ENCODE results near the gene APH1B. TPM values are rescaled to one million over a fixed set of nuclear protein-coding genes. Genes with fewer than 3 reads are reported as not detected.

APH1B gene
- total and polyA plus RNA-seq, 2 of the 4 experiments (the other 2 are of a cell fraction) = 7.0 to 7.7 TPM

- Histone ChIP-seq H4K91ac (ENCODE audit: insufficient read depth, low read depth, low read length) (no peak overlapping the region), H3K27me3 (ENCODE audit: control insufficient read depth, insufficient read depth, low read length) (no peaks in the 10 kb centered on the region), H3K9me3 (ENCODE audit: control insufficient read depth, insufficient read depth, low read length) (no peaks in the 10 kb centered on the region), H3K56ac (ENCODE audit: extremely low read depth, insufficient read depth, low read length) (no peak overlapping the region), H2AK5ac (ENCODE audit: low read depth, low read length) (no peak overlapping the region), H3K4me3 (ENCODE audit: insufficient read depth, low read depth, low read length) (no peak overlapping the region), H2AK9ac (replicated peaks; ENCODE audit: low read depth, low read length, poor library complexity) (no peak overlapping the region), H3K4me2 (ENCODE audit: low read depth, low read length) (no peak overlapping the region), H2AFZ (replicated peaks; ENCODE audit: low read length, poor library complexity) (no peak overlapping the region), H2BK5ac (ENCODE audit: low read depth, low read length, poor library complexity, severe bottlenecking) (no peak overlapping the region), H4K8ac (ENCODE audit: low read depth in 2 of 2, low read length in 2 of 2) (no peak overlapping the region), H3K18ac (ENCODE audit: low read depth, low read length) (no peak overlapping the region), H2BK20ac (ENCODE audit: low read depth, low read length) (no peak overlapping the region), H2BK120ac (ENCODE audit: low read depth, low read length) (no peak overlapping the region), H2BK15ac (ENCODE audit: low read depth, low read length) (no peak overlapping the region), H3K9ac (ENCODE audit: low read depth, low read length) (no peak overlapping the region), H4K20me1 (ENCODE audit: insufficient read depth, low read length) (no peaks in the 10 kb centered on the region), H3K4ac (ENCODE audit: low read depth, low read length) (no peak overlapping the region), H3K27ac (ENCODE audit: insufficient read depth, low read length) (no peak overlapping the region), H3K79me1 (ENCODE audit: low read depth in 1 of 2, low read length in 2 of 2) (peaks cover 0 to 12% of the 10 kb centered on the region in 2 experiments; a peak in 2 of 4 replicates), H4K5ac (ENCODE audit: low read depth, low read length) (no peak overlapping the region), H3K14ac (replicated peaks; ENCODE audit: low read depth, low read length) (no peak overlapping the region), H3K9me1 (ENCODE audit: insufficient read depth, low read length) (peaks cover 6% of the 10 kb centered on the region; the same call in 1 of the 2 replicates), H3K4me1 (ENCODE audit: control insufficient read depth, insufficient read depth, low read length) (peaks cover 2% of the 10 kb centered on the region; the same call in 1 of the 2 replicates), H3K23ac (ENCODE audit: low read depth, low read length) (no peak overlapping the region), H3K36me3 (ENCODE audit: control insufficient read depth, insufficient read depth, low read length) (peaks cover 25% of the 10 kb centered on the region)
- ChIA-PET CTCF (interaction anchor here (1.3 kb wide), 1 partner anchor 103 kb away, joined by 3 read pairs; no protein-coding TSS in a partner anchor), POLR2A (ENCODE audit: unreplicated experiment) (no interaction called here)
- ATAC-seq (ENCODE audit: low read depth) (no peak), DNase-seq (no peak)
- intact Hi-C loops (cut with micrococcal nuclease) (loop anchor here (10.0 kb wide), 1 partner anchor 775 kb away; no protein-coding TSS in a partner anchor), in situ Hi-C loops (cut with MboI; ENCODE audit: low sequenced_read_pairs) (loop anchor here (25.0 kb wide), 1 partner anchor 762 kb away; no protein-coding TSS in a partner anchor), dilution Hi-C loops (cut with HindIII; ENCODE audit: low sequenced_read_pairs, unreplicated experiment) (no loop called here)
- TF ChIP-seq RCOR1 (IDR thresholded peaks at IDR 0.05; ENCODE audit: insufficient replicate concordance, low read length) = no peak
- no peak for TF ChIP-seq CTCF (conservative IDR thresholded peaks at IDR 0.05; ENCODE audit: low read depth, low read length)
- no peak for TF ChIP-seq CEBPB (IDR thresholded peaks at IDR 0.05; ENCODE audit: low read depth, low read length)
- no peak for TF ChIP-seq USF2 (IDR thresholded peaks at IDR 0.05; ENCODE audit: low read depth, low read length)
- TF ChIP-seq MAFK (IDR thresholded peaks at IDR 0.05; ENCODE audit: low read depth, low read length) = no peak
- no peak for TF ChIP-seq MXI1 (IDR thresholded peaks at IDR 0.05; ENCODE audit: borderline replicate concordance, low read depth, low read length)
- no peak for TF ChIP-seq POLR2A (IDR thresholded peaks at IDR 0.05; ENCODE audit: low read depth, low read length)
- TF ChIP-seq RFX5 (IDR thresholded peaks at IDR 0.05; ENCODE audit: low read depth, low read length) = no peak
- TF ChIP-seq RAD21 (IDR thresholded peaks at IDR 0.05; ENCODE audit: low read length) = no peak
- no peak for TF ChIP-seq BHLHE40 (IDR thresholded peaks at IDR 0.05; ENCODE audit: low read depth, low read length)
- TF ChIP-seq MAZ (IDR thresholded peaks at IDR 0.05; ENCODE audit: borderline replicate concordance, low read depth, low read length) = no peak
- no peak for TF ChIP-seq CHD1 (IDR thresholded peaks at IDR 0.05; ENCODE audit: low read depth, low read length)
- TF ChIP-seq SMC3 (IDR thresholded peaks at IDR 0.05; ENCODE audit: low read depth, low read length) = no peak
- 70% methylated on average over 4 of the region's 7 CpGs; no CpG with 5 or more reads in 1 of the 2 experiments for WGBS, 2 experiments (ENCODE audit: extremely low coverage in 2 of 2, insufficient read length in 1 of 2)
- BruUV-seq (replicated peaks) = no TSS peak
These were observed 22.7 kb downstream of the APH1B start for GRCh38 chr15:63299943-63300575.

All from IMR-90 (cell line).